Parathyroid adenoma (tissue), 2 donors: ENCODE results near the gene METTL9.
"Not testable (repeated sequence)": the region's sequence is repeated elsewhere in the genome, so short reads cannot be mapped to it uniquely, and the experiment has no call there.

Source experiments
- H2AFZ ChIP-seq: fragments of 300-600 bp; sonication (generic); one replicate; pipeline ENCODE4 v1.7.0; 2017; ENCODE audit warnings: antibody characterized with exemption, mild to moderate bottlenecking
- H3K27ac ChIP-seq: fragments of 300-600 bp; sonication (generic); one replicate; pipeline ENCODE4 v1.7.0; 2017
- H3K27me3 ChIP-seq: fragments of 300-600 bp; sonication (generic); one replicate; pipeline ENCODE4 v1.7.0; 2017; ENCODE audit warnings: low read length; ENCODE audit not compliant: control insufficient read depth, insufficient read depth
- H3K36me3 ChIP-seq: fragments of 300-600 bp; sonication (generic); one replicate; pipeline ENCODE4 v1.7.0; 2017; ENCODE audit warnings: low read length; ENCODE audit not compliant: control insufficient read depth, insufficient read depth
- H3K4me1 ChIP-seq: fragments of 300-600 bp; sonication (generic); one replicate; pipeline ENCODE4 v1.7.0; 2017; ENCODE audit warnings: control low read depth
- H3K4me2 ChIP-seq: fragments of 300-600 bp; sonication (generic); one replicate; pipeline ENCODE4 v1.7.0; 2017; ENCODE audit warnings: low read length
- H3K4me3 ChIP-seq: fragments of 300-600 bp; sonication (generic); one replicate; pipeline ENCODE4 v1.7.0; 2017; ENCODE audit warnings: low read depth, low read length
- H3K79me2 ChIP-seq: fragments of 300-600 bp; sonication (generic); one replicate; pipeline ENCODE4 v1.7.0; 2017; ENCODE audit warnings: control low read depth
- H3K9ac ChIP-seq: fragments of 300-600 bp; sonication (generic); one replicate; pipeline ENCODE4 v1.7.0; 2017; ENCODE audit warnings: mild to moderate bottlenecking
- H3K9me3 ChIP-seq: fragments of 300-600 bp; sonication (generic); one replicate; pipeline ENCODE4 v1.7.0; 2017; ENCODE audit warnings: low read length; ENCODE audit not compliant: control insufficient read depth
- TF ChIP-seq, protein P1 (sequence below): fragments of 300-600 bp; sonication (generic); IDR thresholded peaks from one replicate; pipeline ENCODE4 v1.7.0; 2017; ENCODE audit warnings: antibody characterized with exemption, mild to moderate bottlenecking
- donor health status: primary hyperparathyroidism.

The METTL9 gene

DNA sequence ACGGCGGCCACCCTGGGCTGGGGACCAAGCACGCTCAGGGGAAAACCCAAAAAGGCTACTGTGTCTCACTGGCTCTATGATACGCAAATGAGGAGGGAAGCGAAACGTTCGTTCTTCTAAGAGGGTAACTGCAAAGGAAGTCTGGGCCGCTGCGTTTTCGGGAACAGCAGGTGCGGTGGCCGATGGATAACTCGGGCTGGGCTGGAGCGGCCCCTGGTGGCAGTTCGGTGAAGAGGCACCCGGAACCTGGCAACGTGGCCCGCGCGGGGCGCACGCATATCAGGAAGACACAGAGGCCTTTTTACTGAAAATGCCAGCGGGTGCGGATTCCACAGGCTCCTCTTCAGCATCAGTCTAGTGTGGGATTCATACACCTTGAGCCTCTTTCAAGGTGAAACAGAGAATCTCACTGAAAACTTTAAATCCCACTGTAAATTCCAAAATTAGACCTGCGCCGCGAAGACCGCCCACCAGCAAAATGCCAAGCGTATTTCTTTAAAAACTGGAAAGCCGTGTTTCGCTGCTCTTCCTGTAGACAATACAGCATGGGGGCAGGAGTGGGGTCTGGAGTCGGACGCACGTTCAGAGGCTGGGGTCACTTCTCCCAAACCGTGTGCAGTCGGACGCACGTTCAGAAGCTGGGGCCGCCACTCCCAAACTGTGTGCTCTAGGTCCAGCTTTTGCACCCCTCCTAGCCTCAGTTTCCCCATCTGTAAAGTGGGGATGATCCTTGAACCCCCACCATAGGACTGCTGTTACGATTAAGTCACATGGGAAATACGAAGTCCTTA, 44.4 kb upstream of the METTL9 start:
- Histone ChIP-seq H3K4me1 (no peaks in the 10 kb centered on the region), H3K9me3 (no peaks in the 10 kb centered on the region), H3K79me2 (no peaks in the 10 kb centered on the region), H3K4me3 (no peak overlapping the region), H3K27me3 (no peaks in the 10 kb centered on the region), H3K4me2 (peak overlapping the region; percentile 29), H2AFZ (peak overlapping the region; percentile 80), H3K36me3 (no peaks in the 10 kb centered on the region), H3K27ac (no peak overlapping the region), H3K9ac (no peak overlapping the region)
- TF ChIP-seq, protein P1, sequence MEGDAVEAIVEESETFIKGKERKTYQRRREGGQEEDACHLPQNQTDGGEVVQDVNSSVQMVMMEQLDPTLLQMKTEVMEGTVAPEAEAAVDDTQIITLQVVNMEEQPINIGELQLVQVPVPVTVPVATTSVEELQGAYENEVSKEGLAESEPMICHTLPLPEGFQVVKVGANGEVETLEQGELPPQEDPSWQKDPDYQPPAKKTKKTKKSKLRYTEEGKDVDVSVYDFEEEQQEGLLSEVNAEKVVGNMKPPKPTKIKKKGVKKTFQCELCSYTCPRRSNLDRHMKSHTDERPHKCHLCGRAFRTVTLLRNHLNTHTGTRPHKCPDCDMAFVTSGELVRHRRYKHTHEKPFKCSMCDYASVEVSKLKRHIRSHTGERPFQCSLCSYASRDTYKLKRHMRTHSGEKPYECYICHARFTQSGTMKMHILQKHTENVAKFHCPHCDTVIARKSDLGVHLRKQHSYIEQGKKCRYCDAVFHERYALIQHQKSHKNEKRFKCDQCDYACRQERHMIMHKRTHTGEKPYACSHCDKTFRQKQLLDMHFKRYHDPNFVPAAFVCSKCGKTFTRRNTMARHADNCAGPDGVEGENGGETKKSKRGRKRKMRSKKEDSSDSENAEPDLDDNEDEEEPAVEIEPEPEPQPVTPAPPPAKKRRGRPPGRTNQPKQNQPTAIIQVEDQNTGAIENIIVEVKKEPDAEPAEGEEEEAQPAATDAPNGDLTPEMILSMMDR = peak; percentile 100

DNA sequence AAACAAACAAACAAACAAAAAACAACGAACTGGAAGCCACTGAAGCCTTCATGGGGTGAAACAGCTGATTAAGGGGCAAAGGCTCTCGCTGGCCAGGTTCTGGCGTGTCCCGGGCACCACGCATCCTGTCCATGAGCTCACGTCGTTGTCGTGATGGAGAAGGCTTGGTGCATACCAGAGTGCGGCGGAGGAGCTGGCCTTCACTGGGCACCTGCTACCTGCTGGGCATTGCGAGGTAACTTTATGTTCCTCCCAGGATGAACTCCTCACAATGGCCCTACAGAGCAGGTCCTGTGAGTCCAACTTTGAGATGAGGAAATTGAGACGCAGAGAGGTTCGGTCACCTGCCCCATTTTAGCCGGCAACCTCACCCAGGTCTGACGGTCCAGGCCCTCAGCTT, 43.8 kb upstream of the METTL9 start:
- H3K27ac ChIP-seq, H3K9ac ChIP-seq: not testable (repeated sequence)

DNA sequence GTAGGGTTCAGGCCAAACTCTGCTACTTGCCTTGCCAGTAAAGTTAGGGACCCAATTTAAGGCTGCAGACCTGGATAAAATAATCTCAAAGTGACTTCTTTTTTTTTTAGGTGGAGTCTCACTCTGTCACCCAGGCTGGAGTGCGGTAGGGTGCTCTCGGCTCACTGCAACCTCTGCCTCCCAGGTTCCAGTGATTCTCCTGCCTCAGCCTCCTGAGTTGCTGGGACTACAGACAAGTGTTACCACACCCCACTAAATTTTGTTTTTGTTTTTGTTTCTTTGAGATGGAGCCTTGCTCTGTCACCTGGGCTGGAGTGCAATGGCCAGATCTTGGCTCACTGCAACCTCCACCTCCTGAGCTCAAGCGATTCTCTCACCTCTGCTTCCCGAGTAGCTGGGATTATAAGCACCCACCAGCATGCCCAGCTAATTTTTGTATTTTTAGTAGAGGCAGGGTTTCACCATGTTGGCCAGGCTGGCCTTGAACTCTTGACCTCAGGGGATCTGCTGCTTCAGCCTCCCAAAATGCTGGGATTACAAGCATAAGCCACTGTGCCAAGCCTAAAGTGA, 43.3 kb upstream of the METTL9 start:
- H3K4me1 ChIP-seq, H3K9ac ChIP-seq, H3K9me3 ChIP-seq, H2AFZ ChIP-seq, H3K27me3 ChIP-seq, H3K27ac ChIP-seq, H3K79me2 ChIP-seq, H3K36me3 ChIP-seq, H3K4me2 ChIP-seq, H3K4me3 ChIP-seq: not testable (repeated sequence)

More for the DNA sequence above, 43.8 kb upstream of the METTL9 start:
- not testable (repeated sequence) for H2AFZ ChIP-seq, H3K36me3 ChIP-seq, H3K4me2 ChIP-seq, H3K79me2 ChIP-seq, H3K9me3 ChIP-seq, H3K4me1 ChIP-seq, H3K4me3 ChIP-seq, H3K27me3 ChIP-seq

DNA sequence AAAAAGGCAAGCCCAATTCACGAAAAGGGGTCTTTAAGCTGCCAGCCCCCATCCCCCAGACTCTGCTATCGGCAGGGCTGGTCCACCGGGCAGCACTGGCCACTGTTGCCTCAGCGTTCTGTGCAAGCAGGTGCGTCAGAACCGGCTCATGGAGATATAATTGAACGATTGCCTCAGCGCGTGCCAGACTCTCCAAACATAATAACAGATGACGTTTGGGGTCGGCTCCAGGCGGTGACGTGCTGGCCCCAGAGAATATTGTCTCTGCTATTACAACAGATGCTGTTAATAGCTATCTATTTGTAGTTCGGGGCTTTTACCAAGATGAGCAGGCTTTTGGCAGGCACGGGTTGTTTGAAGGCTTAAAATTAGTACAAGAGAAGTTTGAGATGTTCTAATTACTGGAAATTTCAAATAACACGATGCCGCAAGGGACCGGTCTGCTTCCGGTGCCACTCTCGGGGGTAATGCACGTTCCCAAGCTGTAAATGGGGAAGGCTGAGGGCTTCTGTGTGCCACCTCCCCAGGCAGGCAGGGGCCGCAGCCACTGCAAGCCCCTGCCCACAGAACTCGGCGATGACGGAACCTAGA, 42.6 kb upstream of the METTL9 start:
- not testable (repeated sequence) for H3K4me2 ChIP-seq, H3K4me3 ChIP-seq, H3K4me1 ChIP-seq, H3K36me3 ChIP-seq, H3K9ac ChIP-seq, H3K27ac ChIP-seq, H3K27me3 ChIP-seq, H3K79me2 ChIP-seq, H3K9me3 ChIP-seq, H2AFZ ChIP-seq

DNA sequence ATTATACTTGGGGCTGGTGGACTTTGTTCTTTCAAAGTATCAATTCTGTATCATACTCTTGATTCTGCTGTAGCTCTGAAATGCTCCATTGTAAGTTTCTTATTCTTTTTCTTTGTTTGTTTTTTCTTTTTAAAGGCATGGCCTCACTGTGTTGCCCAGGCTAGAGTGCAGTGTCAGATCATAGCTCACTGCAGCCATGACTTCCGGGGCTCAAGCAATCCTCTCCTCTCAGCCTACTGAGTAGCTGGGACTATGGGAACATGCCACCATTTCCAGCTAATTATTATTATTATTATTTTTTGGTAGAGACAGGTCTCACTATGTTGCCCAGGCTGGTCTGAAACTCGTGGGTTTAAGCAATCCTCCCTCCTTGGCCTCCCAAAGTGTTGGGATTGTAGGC, 38.9 kb upstream of the METTL9 start:
- Histone ChIP-seq H3K79me2 (no peaks in the 10 kb centered on the region), H3K27ac (no peak overlapping the region), H3K9ac (no peak overlapping the region), H3K4me3 (no peak overlapping the region), H3K4me2 (no peak overlapping the region), H3K9me3 (no peaks in the 10 kb centered on the region), H3K27me3 (no peaks in the 10 kb centered on the region), H2AFZ (peak overlapping the region; percentile 1), H3K36me3 (no peaks in the 10 kb centered on the region), H3K4me1 (peaks cover 5% of the 10 kb centered on the region)
- TF ChIP-seq, protein P1 = no peak

DNA sequence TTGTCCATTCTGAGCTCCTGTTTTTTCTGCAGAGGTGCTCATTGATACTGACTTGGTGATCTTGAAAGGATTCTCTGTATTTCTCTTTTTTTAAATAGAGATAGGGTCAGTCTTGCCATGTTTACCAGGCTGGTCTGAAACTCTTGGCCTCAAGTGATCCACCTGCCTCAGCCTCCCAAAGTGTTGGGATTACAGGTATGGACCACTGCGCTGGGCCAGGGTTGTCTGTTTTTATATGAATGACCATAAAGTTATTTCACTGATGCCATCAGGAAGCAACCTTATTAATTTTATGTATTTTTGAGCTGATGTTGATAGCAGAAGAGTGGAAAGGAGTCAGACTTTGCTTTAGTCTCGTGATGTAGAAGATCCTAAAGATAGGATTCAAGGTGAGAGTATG, 35.7 kb upstream of the METTL9 start:
- Histone ChIP-seq H2AFZ (peak overlapping the region; percentile 6), H3K79me2 (no peaks in the 10 kb centered on the region), H3K27me3 (no peaks in the 10 kb centered on the region), H3K4me3 (no peak overlapping the region), H3K36me3 (no peaks in the 10 kb centered on the region), H3K9ac (no peak overlapping the region), H3K27ac (no peak overlapping the region), H3K4me2 (no peak overlapping the region), H3K9me3 (no peaks in the 10 kb centered on the region), H3K4me1 (peaks cover 30% of the 10 kb centered on the region)
- TF ChIP-seq, protein P1 = no peak

DNA sequence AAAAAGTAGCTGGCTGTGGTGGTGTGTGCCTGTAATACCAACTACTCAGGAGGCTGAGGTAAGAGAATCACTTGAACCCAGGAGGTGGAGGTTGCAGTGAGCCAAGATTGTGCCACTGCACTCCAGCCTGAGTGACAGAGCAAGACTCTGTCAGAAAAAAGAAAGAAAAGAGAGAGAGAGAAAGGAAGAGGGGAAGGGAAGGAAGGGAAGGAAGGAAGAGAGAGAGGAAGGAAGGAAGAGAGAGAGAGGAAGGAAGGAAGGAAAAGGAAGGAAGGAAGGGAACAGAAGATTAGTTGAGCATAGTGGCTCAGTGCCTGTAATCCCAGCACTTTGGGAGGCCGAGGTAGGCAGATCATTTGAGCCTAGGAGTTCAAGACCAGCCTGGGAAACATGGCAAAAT, 35.0 kb upstream of the METTL9 start:
- not testable (repeated sequence) for H3K27me3 ChIP-seq, H3K27ac ChIP-seq, H3K4me3 ChIP-seq, H3K4me2 ChIP-seq, H3K9me3 ChIP-seq, H3K79me2 ChIP-seq, H3K9ac ChIP-seq, H3K36me3 ChIP-seq
- Histone ChIP-seq H3K4me1 (peaks cover 30% of the 10 kb centered on the region), H2AFZ (peak overlapping the region; percentile 8)
